Smooth muscle cell (in vitro differentiated cells): ENCODE data around the gene LHFPL2. TPM values are rescaled to one million over a fixed set of nuclear protein-coding genes. Genes with fewer than 3 reads are reported as not detected.
A peak's percentile ranks its signal among the peaks of the same experiment; 100 is the strongest.

Source experiments
- DNase-seq: peaks from one replicate; lab custom pipeline; 2025; ENCODE audit not compliant: unreplicated experiment; lab: John Stamatoyannopoulos, UW
- H2AFZ ChIP-seq: fragments of 200-600 bp; sonication (generic); 2 replicates; pipeline ENCODE4 v1.6.0; 2016; ENCODE audit warnings: antibody characterized with exemption, low read depth, mild to moderate bottlenecking
- H3F3A ChIP-seq: fragments of 200-600 bp; sonication (generic); 2 replicates; pipeline ENCODE4 v1.6.0; 2017; ENCODE audit warnings: antibody characterized with exemption, low read depth
- H3K27ac ChIP-seq: fragments of 200-600 bp; sonication (generic); 2 replicates; pipeline ENCODE4 v1.5.1; 2016; ENCODE audit warnings: low read depth, mild to moderate bottlenecking
- H3K27me3 ChIP-seq: fragments of 200-600 bp; sonication (generic); 2 replicates; pipeline ENCODE4 v1.6.1; 2016; ENCODE audit warnings: low read depth, mild to moderate bottlenecking
- H3K36me3 ChIP-seq: fragments of 200-600 bp; sonication (generic); 2 replicates; pipeline ENCODE4 v1.5.1; 2016; ENCODE audit warnings: low read depth
- H3K4me1 ChIP-seq: fragments of 200-600 bp; sonication (generic); 2 replicates; pipeline ENCODE4 v1.5.1; 2016; ENCODE audit warnings: low read depth
- H3K4me2 ChIP-seq: fragments of 200-600 bp; sonication (generic); 2 replicates; pipeline ENCODE4 v1.6.0; 2016; ENCODE audit warnings: mild to moderate bottlenecking
- H3K4me3 ChIP-seq: fragments of 200-600 bp; sonication (generic); 2 replicates; pipeline ENCODE4 v1.5.1; 2016; ENCODE audit warnings: mild to moderate bottlenecking
- H3K79me2 ChIP-seq: fragments of 200-600 bp; sonication (generic); 2 replicates; pipeline ENCODE4 v1.6.0; 2016; ENCODE audit warnings: low read depth, mild to moderate bottlenecking
- H3K9ac ChIP-seq: fragments of 200-600 bp; sonication (generic); 2 replicates; pipeline ENCODE4 v1.6.0; 2016; ENCODE audit warnings: low read depth
- H3K9me3 ChIP-seq: fragments of 200-600 bp; sonication (generic); replicated peaks from 2 replicates; pipeline ENCODE4 v1.5.1; 2016; ENCODE audit warnings: low read depth
- H4K20me1 ChIP-seq: fragments of 200-600 bp; sonication (generic); 2 replicates; pipeline ENCODE4 v1.6.0; 2016; ENCODE audit warnings: low read depth
- WGBS: methylation state at CpG from one replicate; pipeline ENCODE4 v1.1.7; 2016; ENCODE audit warnings: low lambda C conversion rate; 5-methylcytosine and 5-hydroxymethylcytosine counted together
- polyA plus RNA-seq: library from polyadenylated mRNA; unstranded; fragments of >200 nt; fragmentation: Nextera tagmentation; extraction: Ambion mirVana; gene quantifications from 2 replicates; pipeline ENCODE4 v1.2.1, GENCODE V29; 2016
- total RNA-seq: library from RNA; depleted of rRNA; stranded (reverse); fragments of >200 nt; gene quantifications from 2 replicates; pipeline ENCODE4 v1.2.3, GENCODE V29; 2014
- TF ChIP-seq, protein P1 (sequence below): fragments of 200-600 bp; sonication (generic); IDR thresholded peaks from 2 replicates; pipeline ENCODE4 v1.5.1; 2017; ENCODE audit warnings: borderline replicate concordance, mild to moderate bottlenecking, antibody characterized with exemption; ENCODE audit not compliant: insufficient read depth, poor library complexity, severe bottlenecking

LHFPL2 gene
- total and polyA plus RNA-seq, 2 experiments from 2014 or later: 13.4 to 18.6 TPM

DNA sequence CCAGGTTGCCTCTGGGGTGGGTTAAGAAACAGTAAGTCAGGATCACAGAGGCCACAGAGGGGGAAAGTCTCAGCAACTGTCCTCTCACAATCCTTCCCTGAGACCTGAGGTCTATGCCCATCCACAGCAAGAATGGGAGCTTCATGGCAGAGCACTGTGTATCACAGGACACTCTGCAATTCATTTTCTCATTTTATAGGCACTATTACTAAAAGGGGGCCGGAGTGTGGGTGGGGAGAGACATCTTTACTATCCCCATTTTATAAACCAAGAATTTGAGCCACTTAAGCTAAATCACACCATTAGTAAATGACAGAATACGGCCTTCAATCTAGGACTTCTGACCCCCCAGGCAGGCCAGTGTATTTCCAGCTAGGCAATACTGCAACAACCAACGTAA, 79.9 kb downstream of the LHFPL2 start:
- no peaks in the 10 kb centered on the region for H3K9me3 ChIP-seq
- WGBS: 84% methylated on average over 3 of the region's 3 CpGs
- H3K4me2 ChIP-seq: peak overlapping the region; percentile 48
- H4K20me1 ChIP-seq: peaks cover 10% of the 10 kb centered on the region
- H3K4me1 ChIP-seq: peaks cover 15% of the 10 kb centered on the region
- no peak overlapping the region for H2AFZ ChIP-seq
- H3K27ac ChIP-seq: no peak overlapping the region
- DNase-seq: no peak
- H3K4me3 ChIP-seq: no peak overlapping the region
- no peaks in the 10 kb centered on the region for H3K27me3 ChIP-seq
- H3K36me3 ChIP-seq: no peaks in the 10 kb centered on the region
- TF ChIP-seq, protein P1, sequence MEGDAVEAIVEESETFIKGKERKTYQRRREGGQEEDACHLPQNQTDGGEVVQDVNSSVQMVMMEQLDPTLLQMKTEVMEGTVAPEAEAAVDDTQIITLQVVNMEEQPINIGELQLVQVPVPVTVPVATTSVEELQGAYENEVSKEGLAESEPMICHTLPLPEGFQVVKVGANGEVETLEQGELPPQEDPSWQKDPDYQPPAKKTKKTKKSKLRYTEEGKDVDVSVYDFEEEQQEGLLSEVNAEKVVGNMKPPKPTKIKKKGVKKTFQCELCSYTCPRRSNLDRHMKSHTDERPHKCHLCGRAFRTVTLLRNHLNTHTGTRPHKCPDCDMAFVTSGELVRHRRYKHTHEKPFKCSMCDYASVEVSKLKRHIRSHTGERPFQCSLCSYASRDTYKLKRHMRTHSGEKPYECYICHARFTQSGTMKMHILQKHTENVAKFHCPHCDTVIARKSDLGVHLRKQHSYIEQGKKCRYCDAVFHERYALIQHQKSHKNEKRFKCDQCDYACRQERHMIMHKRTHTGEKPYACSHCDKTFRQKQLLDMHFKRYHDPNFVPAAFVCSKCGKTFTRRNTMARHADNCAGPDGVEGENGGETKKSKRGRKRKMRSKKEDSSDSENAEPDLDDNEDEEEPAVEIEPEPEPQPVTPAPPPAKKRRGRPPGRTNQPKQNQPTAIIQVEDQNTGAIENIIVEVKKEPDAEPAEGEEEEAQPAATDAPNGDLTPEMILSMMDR: no peak
- no peak overlapping the region for H3K9ac ChIP-seq
- peaks cover 68% of the 10 kb centered on the region for H3K79me2 ChIP-seq
- peaks cover 9% of the 10 kb centered on the region for H3F3A ChIP-seq

DNA sequence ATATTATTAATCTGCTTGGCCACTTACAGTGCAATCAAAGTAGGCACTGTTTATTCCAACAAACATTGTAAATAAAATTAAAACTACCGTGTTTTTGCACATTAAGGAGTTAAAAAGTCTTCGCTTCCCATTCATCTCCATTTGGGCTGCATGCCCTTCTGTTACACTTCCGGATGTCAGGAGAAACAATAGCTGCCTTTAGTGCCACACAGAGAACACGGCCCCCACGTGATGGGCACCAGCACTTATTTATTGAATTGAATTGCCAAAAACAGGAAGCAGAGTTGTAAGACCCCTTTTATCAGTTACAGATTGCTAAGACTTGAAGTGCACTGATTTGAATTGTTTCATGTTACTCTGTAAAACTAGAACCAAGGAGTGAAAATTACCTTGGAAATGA, 80.4 kb downstream of the LHFPL2 start:
- DNase-seq: no peak
- H4K20me1 ChIP-seq: peaks cover 10% of the 10 kb centered on the region
- H3K27me3 ChIP-seq: no peaks in the 10 kb centered on the region
- H3K27ac ChIP-seq: no peak overlapping the region
- H3K9me3 ChIP-seq: no peaks in the 10 kb centered on the region
- H3K9ac ChIP-seq: no peak overlapping the region
- 83% methylated on average over 5 of the region's 5 CpGs for WGBS
- peaks cover 9% of the 10 kb centered on the region for H3F3A ChIP-seq
- peaks cover 63% of the 10 kb centered on the region for H3K79me2 ChIP-seq
- H3K36me3 ChIP-seq: no peaks in the 10 kb centered on the region
- H3K4me2 ChIP-seq: no peak overlapping the region
- TF ChIP-seq, protein P1: no peak
- H3K4me1 ChIP-seq: peaks cover 15% of the 10 kb centered on the region
- H3K4me3 ChIP-seq: no peak overlapping the region
- H2AFZ ChIP-seq: no peak overlapping the region

DNA sequence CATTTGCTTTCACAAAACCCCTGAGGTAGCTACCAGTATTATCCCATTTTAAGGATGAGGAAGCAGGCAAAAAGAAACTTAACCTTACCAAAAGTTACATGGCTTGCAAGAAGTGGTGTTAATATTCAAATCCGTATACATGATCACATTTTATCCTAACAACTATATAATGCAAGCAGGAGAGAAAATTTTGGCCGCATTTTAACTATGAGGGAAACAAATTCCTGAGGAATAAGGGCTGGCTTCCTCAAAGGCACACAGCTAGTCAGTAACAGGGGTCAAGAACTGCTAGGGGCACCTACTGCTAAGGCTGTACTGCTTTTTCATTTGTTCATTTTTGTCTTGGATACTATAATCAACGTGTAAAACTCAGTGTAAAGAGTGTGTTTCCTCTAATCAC, 81.0 kb downstream of the LHFPL2 start:
- no peak overlapping the region for H3K4me3 ChIP-seq
- TF ChIP-seq, protein P1: no peak
- peaks cover 57% of the 10 kb centered on the region for H3K79me2 ChIP-seq
- H3K9me3 ChIP-seq: no peaks in the 10 kb centered on the region
- H4K20me1 ChIP-seq: peaks cover 10% of the 10 kb centered on the region
- no peaks in the 10 kb centered on the region for H3K36me3 ChIP-seq
- no peaks in the 10 kb centered on the region for H3K27me3 ChIP-seq
- H3F3A ChIP-seq: peaks cover 9% of the 10 kb centered on the region
- H3K4me1 ChIP-seq: peaks cover 15% of the 10 kb centered on the region
- no peak overlapping the region for H2AFZ ChIP-seq
- 90% methylated on average over 3 of the region's 3 CpGs for WGBS
- H3K27ac ChIP-seq: peak overlapping the region; percentile 46
- no peak overlapping the region for H3K9ac ChIP-seq
- no peak overlapping the region for H3K4me2 ChIP-seq
- no peak for DNase-seq

DNA sequence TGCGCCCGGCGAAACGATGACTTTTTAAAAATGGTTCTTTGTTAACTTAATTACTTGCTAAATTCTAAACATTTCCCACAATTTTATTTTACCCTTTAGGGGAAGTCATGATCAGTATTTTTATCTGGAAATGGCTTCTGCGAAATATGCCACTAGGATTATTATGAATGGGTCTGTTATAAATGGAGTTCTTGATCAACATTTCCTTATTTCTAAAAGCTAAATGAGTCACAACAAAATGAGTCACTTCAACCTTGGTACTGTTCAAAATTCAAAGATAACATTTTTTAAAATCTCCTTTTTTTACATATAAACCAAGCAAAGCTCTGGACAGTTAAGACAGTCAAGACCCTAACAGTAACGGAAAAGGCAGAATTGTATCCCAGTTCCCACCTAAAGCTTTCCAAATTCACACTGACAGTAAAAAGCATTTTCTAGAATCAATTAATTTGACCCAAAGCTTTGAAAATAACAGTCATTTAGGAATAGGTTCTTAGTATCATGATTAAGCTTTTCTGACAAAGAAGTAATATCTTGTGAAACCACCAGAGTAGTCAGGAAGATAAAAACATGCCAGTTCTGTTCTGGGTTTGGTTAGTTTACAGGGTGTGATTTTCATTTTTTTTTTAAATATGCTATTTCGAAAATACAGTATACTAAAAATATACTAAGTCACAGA, 81.7 kb downstream of the LHFPL2 start:
- Histone ChIP-seq H3K9ac (peak overlapping the region; percentile 15), H3K4me1 (peaks cover 15% of the 10 kb centered on the region), H3K36me3 (no peaks in the 10 kb centered on the region), H3F3A (peaks cover 9% of the 10 kb centered on the region), H3K79me2 (peaks cover 53% of the 10 kb centered on the region), H3K4me3 (no peak overlapping the region), H3K27ac (peak overlapping the region; percentile 46), H3K4me2 (peak overlapping the region; percentile 13), H3K27me3 (no peaks in the 10 kb centered on the region), H4K20me1 (peaks cover 10% of the 10 kb centered on the region), H2AFZ (no peak overlapping the region), H3K9me3 (no peaks in the 10 kb centered on the region)
- WGBS: 86% methylated on average over 7 of the region's 7 CpGs
- DNase-seq: no peak
- TF ChIP-seq, protein P1: no peak
